GM21526 (cell line): Measurements from ENCODE around the gene MEN1.

ENCODE experiments used
- ATAC-seq: cut with Tn5 transposase; IDR thresholded peaks from one replicate; pipeline ENCODE4 v1.9.1; 2021; ENCODE audit warnings: moderate library complexity; ENCODE audit not compliant: unreplicated experiment, low FRiP score

The MEN1 gene

DNA sequence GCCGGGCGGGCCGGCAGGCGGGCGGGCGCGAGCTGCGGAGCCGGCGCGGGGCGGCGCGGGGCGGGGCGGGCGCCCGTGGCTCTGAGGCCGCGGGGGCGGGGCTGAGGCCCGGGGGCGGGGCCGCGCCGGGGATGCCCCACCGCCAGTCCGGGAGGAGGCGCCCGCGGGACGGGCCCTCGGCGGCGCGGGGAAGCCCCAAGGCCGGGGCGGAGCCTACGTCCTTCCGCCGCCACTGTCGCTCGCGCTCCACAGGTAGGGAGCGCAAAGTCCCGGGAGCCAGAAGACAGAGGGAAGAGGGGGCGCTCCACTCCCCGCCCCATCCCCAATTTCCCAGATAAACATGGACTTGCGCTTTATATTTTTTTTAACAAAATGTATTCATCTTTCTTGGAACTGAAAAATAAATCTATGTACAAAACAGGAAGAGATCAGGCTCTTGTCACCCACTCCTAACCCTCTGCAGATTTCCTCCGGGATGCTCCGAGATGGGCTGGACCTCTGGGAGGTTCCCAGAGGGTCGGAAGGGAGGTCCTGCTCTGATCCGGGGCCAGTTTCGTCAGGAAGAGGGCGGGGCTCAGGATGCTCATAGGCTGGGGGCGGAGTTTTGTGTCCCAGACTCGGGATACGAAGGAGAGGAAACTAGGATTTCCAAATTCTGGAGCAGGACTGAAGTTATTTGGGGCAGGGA, 7.0 kb downstream of the MEN1 start, which contains the start of gene MAP4K2:
Gene MAP4K2 (minus strand): TSS at position 57 of the 688 bp plus-strand sequence. CDS start 65 bp downstream, outside the sequence.
- ATAC-seq, result peak; percentile 48

DNA sequence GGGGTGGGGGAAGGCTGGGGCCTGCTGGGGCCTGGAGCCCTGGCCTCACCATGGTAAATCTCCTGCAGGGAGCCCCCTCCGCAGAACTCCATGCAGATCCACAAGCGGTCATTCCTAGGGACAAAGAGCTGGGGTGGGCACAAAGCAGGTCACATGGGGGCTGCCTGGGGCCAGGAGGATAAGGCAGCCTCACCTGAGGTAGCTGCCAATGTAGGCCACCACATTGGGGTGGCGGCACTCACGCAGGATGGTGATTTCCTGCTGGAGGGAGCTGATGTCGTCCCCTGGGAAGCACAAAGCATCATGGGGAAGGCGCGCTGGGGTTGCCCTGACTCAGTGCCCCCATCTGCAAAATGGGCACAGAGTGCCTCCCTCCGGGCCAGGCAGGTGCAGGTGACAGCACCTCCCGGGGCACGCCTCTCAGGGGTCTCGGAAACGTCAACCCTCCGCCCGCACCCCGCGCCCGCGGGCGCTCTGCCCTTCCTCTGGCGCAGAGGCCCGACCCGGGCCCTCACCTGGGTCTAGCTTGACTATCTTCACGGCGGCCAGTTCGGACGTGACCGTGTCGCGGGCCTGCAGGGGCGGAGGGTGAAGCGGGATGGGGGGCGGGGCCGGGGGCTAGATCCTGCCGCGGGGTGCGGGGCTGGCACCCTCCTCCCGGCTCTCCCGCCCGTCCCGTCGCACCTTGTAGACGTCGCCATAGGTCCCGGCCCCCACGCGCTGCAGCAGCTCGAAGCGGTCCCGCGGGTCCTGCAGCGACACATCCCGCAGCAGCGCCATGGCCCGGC, 7.8 kb downstream of the MEN1 start:
- ATAC-seq, result peak; percentile 10

DNA sequence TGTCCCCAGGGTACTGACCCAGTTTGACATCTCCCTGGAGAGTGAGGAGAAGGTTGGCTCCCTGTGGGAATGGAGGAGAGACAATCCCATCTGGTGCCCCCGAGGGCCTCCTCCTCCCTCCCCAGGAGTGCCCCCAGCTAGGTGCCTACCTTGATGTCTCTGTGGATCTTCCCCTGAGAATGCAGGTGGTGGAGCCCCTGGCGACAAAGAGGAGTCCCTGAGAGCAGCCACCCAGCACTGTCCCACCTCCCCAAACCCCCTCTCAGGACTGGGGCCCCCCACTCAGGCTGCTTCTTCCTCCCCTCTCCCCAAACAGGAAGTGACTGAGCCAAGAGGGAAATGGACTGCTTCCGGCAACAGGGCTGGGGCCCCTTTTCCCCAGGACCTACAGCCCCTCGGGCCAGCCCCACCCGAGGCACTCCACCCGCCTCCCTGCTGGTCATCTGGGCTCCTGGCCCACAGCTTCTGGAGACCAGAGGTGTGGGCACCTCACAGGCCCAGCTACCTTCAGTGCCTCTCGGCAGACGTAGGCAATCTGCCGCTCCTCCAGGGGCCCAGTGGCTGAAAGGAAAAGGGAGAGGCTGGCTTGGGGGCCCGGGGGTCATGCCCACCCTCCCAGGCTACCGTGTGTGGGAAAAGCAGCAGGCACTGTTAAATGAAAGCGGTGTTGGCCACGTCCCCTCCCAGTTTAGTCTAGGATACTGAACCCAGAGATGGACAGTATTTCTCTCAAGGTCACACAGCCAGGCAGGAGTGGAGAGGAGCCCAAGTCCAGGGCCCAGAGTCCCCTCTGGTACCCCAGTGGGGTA, 8.6 kb downstream of the MEN1 start:
- ATAC-seq, result no peak

DNA sequence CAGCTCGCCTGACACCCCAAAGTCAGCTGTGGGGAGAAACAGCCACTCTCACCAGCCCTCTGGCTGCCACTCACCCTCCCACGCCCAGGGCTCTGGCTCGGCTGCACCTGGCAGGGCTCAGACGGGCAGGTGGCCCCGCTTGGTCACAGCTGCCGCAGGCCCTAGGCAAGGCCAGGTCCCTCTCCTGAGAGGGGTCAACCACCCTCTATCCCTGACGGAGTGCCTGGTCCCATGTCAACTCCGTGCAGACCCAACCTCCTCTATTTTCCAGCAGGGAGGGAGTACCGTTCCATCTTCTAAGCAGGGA, 9.2 kb downstream of the MEN1 start:
- ATAC-seq, result no peak

DNA sequence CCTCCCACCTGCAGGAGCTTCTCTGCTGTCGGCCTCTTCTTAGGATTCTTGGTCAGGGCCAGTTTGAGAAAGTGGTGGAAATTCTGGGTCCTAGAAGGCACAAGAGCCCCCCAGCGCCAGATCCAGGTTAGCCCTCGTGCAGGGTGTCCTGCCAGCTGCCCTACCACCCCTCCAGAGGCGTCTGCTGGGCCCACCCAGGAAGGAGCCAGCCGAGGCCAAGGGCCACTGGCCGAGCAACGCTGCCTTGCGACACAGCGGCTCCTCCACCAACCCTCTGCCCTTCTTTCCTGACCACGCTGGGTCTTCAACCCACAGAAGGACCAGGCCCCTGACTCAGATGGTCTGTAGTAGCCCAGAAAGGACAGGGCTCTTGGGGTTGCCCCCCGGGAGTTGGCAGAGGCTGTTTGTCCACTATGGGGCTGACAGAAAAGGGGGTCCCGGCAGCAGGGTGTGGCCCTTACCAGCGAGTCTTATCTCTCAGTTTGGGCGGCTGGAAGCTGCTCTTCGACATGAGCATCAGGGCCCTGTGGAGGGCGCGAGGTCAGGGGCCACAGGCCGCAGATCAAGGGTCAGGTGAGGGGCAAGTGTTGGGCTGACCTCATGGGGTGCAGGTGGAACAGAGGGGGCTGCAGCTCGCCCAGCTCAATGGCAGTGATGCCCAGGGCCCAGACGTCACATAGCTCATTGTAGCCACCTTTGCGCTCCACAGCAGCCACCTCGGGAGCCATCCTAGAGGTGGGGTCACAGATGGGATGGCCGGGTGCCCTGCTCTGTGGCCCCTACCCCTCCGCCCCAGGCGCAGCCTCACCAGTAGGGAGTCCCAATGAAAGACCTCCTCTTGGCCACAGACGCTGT, 9.8 kb downstream of the MEN1 start:
- no peak for ATAC-seq

DNA sequence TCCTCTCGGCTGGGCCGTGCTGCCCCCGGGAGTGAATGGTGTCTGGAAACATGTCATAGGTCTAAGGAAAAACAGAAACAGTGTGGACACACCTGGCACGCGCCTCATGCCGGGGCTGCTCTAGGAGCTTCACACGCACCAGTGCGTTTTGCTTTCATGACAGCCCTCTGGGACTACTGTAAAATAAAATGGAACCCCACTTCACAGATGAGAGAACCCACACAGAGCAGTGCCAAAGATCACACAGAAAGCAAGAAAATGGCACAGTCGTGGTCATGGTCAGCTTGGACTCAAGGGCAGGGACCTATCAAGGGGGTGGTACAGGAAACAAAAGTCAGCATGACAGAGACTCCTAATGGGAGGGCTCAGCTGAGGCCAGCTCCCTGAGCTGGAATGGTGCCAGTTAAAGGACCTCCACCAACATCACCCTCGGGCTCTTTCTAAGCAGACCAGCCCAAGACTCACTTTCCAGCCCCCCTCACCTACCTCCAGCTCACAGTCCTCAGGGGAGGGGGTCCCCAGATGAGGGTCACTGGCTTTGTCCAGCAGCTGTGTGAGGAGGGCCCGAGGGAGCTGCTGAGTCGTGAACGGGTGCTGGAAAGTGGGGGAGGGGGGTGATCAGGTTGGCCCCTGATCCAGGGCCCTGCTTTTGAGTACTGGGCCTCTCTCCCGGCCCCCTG, 10.6 kb downstream of the MEN1 start:
- ATAC-seq, result no peak

DNA sequence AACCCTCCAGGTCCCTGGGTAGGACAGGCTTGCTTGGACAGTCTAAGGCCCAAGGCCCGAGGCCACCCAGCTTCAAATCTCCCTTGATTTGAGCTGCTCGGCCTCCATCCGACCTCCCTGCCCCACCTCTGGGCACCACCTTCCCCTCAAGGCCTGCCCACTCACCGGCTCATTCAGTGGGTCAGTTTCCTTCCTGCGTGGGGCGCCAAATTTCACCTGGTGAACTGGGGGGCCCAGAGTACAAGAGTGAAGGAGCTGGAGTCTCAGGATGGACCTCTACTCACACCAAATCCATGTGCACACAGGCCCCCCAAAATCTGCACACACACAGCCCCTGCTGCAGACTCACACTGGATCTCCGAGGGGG, 11.1 kb downstream of the MEN1 start:
- ATAC-seq, result no peak

DNA sequence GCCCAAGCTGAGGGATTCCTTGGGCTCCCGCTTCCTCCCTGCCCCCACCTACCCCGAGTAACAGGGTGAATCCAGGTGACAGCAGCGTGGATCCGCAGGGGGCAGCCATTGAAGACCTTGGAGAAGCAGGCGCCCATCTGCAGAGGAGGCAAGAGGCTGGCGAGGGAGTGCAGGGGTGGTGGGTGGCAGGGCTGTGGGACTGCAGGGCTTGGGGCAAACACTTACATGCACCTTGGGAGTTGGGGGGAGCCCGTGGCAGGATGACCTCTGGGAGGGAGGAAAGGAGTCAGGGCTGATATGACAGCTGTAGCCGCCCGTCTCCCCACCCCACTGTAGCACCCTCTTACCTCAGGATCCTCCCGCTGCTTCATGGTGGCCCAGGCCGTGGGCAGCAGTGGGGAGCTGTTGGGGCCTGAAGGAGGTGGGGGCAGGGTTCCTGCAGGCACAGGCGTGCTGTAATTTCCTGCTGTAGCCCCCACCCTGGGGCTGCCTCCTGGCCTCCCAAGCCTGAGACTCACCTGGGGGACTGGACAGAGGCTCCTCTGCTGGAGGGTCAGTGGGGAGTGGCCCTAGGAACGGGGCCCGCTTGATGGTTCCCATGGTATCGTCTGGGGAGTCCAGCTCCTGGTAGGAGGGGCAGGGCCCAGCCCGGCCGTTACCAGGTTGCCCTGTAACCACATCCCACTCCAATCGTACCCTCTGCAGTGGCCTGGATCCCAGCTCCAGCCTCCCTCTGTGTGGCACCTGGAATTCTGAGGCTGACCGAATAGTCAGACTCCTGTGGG, 13.4 kb downstream of the MEN1 start:
- no peak for ATAC-seq

DNA sequence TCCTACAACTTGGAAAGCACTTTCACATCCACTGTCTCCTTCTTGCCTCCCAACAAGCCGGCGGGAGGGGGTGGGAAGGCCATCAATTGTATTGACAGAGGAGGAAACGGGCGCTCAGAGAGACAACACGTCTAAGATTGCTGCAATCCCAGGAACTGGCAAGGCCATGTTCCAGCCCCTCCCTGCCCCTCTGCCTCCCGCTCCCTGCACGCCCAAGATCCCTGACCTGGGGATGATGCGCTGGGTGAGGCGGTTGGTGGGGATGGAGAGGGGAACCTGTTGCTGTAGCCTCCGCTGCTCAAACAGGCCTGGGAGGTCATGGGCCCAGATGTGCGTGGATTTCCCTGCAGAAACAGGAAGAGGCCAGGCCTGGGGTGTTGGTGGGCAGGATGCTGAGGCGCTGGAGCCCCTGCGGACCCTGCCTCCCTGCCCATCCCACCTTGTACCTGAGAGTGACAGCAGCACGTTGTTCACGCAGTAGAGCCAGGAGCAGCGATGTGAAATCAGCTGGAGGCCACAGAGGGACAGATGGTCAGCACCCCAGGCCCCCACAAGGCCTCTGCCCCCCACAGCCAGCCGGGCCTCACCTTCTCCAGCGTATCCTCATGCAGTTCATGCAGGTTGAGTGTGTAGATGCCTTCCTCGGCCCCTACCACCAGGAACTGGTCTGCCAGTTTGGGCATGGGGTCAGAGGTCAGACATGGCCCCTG, 14.1 kb downstream of the MEN1 start:
- no peak for ATAC-seq

DNA sequence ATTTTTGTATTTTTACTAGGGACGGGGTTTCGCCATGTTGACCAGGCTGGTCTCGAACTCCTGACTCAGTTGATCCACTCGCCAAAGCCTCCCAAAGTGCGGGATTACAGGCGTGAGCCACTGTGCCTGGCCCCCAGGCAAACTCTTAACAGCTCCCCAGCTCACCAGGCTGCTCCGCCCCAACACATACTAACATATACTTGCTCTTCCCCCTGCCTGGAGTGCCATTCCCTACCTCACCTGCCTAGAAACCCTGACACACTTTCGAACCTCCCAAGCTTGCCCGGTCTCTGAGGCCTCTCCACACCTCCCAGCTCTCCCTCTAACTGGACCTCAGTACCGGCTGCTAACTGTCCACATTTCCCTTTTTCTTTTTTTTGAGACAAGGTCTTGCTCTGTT, 15.8 kb downstream of the MEN1 start:
- no peak for ATAC-seq

DNA sequence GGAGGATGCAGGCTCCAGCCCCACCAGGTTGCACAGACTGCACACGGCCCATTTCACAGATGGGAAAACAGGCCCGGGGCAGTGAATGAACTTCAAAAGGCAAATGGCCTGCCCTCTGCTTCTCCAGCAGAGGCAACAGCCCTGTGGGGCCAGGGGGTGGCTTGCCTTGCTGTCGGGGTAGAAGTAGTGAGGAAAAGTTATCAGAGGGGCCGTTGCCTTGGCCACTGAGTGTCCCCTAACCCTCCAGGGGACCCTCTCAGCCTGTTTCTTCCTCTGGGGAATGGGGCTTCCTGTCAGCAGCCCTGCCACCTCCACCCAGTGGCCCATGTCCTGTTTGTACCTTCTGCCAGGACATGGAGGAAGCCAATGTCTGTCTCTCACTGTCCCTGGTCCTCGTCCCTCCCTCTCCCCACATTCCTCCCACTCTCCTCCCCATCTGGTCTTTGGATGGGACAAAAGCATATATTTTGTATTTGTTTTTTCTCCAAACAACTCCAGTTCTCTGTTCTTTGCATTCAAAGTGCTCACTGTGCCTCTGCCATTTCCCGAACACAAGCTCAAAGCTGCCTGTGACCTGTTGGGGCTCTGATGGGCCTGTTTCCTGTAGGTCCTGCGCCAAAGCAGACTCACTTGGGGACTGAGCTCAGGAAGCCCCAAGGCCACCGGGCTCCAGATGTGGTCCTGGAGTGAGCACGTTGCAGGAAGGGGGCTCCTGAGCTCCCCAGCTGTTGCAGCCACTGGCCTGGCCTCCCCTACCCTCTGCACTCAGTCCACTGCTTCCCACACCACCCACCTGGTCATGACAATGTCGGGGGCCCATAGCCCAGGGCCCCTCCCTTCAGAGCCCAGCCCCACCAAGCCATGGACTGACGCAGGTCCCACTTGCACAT, 16.8 kb downstream of the MEN1 start:
- ATAC-seq, result no peak

DNA sequence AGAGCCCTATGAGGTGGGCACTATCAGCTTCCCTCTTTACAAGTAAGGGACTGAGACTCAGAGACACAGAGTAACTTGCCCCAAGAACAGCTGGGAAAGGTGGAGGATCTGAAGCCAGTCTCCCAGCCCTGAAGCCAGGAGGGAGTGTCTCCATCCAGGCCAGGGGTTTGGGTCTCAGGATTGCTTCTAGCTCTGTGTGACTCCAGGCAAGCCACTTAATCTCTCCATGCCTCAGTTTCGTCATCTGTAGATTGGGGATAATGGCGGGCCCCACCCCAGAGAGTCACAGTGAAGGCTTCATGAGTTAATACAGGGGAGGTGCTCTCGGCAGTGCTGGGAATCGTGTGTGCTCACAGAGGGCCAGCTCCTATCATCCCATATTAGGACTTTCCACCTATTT, 17.9 kb downstream of the MEN1 start:
- ATAC-seq, result no peak

DNA sequence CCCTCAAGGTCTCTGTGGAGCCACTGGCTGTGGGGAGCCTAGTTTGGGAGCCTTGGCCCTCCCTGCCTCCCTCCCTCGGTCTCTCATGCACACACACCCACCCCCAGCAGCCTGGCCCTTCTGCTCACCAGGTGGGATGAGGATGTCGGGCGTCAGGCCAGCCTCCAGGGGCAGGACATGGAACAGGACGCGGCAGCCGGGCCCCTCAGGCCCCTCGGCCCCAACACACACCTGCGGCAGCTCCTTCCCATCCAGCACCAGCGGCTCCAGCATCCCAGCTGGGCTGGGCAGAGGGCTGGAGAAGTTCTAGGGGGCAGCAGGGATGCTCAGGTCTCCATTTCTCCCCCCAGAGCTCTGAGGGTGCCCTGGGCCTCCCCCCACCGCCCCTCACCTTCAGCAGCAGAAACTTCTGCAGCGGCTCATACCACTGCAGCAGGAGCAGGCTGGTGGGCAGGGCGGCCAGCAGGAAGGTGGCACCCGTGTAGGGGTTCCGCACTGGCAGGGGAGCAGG, 18.5 kb downstream of the MEN1 start:
- ATAC-seq, result no peak

DNA sequence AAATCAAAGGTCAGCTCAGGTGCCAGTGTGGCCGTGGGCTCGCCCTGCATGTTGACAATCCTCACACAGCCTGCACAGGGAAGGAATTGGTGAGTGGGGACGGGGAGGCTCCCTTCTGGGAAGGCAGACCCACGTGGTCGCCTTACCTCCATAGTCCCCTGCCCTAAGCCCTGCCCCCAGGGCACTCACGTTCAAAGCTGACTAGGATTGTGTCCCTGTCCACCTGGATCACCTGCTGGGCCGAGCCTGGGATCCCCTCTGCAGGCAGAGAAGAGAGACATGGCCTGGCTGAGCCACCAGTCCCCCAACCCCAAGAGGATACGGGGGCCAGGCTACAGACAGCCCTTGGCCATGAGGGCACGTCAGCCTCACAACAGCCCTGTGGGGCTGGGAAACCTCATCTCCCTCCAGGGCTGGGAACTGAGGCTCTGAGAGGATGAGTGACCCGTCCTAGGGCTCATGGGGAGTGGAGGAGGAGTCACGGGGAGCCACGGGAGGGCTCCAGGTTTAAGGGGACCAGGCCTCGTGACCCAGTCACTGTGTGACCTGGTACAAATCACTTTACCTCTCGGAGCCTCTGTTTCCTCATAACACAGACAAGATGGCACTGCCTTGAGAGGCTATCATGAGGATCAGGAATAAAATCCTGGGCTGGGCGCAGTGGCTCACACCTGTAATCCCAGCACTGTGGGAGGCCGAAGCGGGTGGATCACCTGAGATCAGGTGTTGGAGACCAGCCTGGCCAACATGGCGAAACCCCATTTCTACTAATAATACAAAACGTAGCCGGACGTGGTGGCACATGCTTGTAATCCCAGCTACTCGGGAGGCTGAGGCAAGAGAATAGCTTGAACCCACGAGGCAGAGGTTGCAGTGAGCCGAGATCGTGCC, 19.9 kb downstream of the MEN1 start:
- no peak for ATAC-seq

DNA sequence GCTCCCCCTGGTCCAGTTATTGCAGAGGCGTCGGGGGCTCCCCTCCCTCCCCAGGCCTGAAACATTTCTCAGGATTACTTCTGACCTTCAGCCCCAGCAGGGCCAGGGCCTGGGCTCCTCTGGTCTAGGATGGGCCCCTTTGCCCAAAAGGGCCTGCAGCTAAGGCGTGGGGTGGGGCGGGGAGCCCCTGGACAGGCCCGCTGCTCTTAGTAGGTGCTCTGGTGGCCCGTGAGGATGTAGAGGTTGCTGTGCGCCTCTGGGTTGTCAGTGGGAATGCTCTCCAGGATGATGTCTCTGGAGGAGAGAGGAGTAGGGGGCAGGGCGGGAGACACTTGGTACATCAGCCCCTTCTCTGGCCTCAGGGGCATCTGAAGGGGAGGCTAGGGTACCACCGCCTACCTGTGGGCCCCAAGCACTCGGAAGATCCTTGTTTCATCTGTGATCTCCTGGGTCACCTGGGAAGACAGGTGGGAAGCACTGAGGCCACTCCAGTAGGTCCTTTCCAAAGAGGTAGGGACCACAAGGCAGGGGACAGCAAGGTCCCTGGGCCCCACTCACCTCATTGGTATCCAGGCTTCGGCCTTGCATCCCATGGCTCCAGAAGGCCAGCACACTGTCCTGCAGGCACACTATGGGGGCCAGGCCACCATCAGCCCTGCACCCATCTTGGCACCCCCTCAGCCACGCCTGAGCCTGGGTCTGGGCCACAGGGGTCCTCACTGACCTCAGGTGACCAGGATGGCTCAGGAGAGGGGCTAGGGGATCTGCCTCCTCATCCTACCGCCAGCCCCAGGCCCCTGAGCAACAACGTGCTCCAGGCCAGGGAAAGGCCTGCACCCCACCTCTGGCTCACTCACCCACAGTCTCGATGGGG, 20.8 kb downstream of the MEN1 start:
- no peak for ATAC-seq
